NCI-H1048 (cell line): ENCODE measurements around the gene ZMIZ1.

Experiments
- DNase-seq: peaks from one replicate; lab custom pipeline; 2025; lab: John Stamatoyannopoulos, UW

ZMIZ1 gene

GRCh38 chr10:79097021-79097872 is 28.5 kb downstream of the ZMIZ1 start:
- no peak for DNase-seq

- no peak for DNase-seq
These were observed 29.3 kb downstream of the ZMIZ1 start for GRCh38 chr10:79098061-79098460.

DNA sequence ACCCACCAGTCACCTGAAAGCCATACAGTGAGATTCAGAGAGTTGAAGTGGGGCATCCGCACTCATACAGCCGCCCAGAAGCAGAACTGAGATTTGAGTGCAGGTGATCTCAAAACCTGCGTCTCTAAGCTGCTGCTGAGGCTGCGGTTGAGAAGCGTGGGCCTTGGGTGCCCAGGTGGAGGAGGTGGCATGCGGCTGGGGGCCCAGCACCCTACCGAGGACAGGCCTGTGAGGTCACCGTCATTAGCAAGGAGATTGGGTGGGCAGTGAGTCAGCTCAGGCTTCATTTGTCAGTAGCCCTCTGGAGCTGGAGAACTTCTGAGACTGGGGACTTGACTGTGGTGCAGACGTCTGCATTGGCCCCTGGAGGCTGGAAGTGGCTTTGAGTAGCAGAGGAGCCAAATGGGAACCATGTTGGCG is 29.8 kb downstream of the ZMIZ1 start:
- no peak for DNase-seq

DNA sequence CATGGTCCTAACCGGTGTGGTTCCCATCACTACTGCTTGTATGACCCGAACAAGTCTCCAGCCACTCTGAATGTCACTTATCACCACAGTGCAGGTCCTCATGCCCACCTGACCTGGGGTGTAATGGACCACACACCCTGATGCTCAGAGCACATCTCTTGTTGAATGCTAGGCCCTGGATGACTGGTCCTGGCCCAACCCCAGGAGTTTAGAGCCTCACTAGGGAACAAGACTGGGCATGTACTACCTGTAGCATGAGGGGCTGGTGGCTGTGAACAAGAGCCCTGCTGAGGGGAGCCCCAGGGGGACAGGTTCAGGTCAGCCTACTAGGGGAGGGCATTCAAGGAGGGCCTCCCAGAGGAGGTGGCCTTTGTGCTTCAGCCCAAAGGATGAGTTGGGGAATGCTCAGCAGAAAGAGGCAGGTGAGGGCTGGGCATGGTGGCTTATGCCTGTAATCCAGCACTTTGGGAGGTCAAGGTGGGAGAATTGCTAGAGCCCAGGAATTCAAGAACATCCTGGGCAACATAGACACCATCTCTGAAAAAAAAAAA is 31.2 kb downstream of the ZMIZ1 start:
- DNase-seq: no peak

- no peak for DNase-seq
These were observed 32.0 kb downstream of the ZMIZ1 start for GRCh38 chr10:79100771-79101170.

DNA sequence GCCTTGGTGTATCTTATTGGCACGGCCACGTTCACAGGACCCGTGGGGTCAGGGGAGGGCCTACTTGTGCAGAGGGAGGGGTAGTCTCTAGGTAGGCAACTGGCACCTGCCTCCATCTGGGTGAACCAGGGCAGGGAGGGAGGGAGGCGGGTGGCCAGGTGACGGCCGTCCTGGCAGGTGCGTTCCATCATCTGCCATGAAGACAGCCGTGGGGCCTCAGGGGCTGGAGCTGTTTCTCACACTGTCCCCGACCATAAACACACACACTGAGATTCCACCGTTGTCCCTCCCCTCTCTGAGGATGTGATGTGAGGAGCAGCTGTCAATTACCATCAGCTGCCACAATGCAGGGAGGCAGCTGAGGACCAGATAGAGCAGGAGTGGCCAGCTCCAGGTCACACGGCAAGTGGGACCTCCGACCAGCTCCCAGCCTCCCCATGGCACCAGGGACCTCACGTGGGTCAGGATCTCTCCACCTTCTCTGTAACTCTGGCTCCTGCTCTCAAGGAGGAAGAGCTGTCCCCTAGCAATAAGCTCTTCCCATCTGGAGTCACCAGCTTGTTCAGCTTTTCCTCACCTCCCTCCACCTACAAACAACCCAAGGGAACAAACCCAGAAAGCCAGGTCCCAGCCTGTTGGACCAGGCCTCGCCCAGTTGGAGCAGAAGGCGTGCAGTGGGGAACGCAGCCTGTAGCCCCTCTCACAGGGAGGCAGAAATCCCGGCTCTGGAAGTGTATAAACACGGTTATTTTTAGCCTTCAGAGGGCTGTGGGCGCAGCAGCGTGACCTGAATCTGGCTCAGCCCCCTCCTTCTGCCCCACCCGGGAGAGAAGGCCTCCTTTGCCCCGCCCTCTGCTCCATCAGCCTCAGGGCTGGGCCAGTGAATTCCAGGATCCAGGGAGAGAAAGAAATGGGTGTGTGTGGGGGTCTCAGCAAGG is 33.1 kb downstream of the ZMIZ1 start:
- no peak for DNase-seq

DNA sequence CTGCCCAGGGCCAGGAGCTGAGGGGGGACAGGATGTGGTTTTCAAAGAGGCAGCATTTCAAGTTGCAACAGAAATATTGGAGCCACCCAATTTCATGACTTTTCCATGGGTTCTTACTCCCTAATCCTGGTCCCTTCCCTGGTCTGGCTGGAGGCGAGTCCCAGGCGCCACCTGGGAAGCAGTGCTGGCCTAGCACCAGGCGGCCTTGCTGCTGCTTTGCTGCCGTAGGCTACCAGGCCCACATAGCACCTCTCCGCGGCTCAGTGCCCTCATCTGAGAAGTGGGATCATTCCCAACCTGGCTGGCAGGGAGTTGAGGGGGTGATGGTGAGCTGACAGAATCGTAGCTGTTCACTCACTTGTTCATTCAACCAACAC is 33.7 kb downstream of the ZMIZ1 start:
- no peak for DNase-seq

GRCh38 chr10:79103129-79103528 is 34.4 kb downstream of the ZMIZ1 start:
- DNase-seq: no peak

- DNase-seq: no peak
These were observed 34.8 kb downstream of the ZMIZ1 start for GRCh38 chr10:79103585-79103984.

GRCh38 chr10:79105150-79105739 is 36.5 kb downstream of the ZMIZ1 start:
- DNase-seq: no peak

DNA sequence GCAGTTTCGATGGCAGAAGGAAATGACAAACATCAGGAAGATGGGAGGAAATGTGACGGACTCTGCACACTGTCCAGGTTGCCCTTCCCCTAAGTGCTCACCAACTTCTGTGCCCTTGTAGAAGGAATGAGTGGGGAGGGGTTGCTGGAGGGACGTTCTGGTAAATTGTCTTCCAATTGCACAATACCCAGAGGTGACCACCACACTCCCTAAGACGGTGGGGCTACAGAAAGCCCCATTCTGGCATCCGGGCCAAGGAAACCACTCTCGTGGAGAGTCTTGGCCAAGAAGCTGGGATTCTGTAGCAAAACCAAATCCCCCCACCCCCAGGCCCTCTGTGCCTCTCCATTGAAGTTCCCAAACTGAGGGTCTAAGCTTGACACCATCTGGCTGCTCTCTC is 37.1 kb downstream of the ZMIZ1 start:
- DNase-seq: no peak

GRCh38 chr10:79106256-79107050 is 37.7 kb downstream of the ZMIZ1 start:
- no peak for DNase-seq

GRCh38 chr10:79107736-79108264 is 39.0 kb downstream of the ZMIZ1 start:
- no peak for DNase-seq

- no peak for DNase-seq
These were observed 40.0 kb downstream of the ZMIZ1 start for GRCh38 chr10:79108728-79109127.

- no peak for DNase-seq
These were observed 42.7 kb downstream of the ZMIZ1 start for GRCh38 chr10:79111427-79111826.

DNA sequence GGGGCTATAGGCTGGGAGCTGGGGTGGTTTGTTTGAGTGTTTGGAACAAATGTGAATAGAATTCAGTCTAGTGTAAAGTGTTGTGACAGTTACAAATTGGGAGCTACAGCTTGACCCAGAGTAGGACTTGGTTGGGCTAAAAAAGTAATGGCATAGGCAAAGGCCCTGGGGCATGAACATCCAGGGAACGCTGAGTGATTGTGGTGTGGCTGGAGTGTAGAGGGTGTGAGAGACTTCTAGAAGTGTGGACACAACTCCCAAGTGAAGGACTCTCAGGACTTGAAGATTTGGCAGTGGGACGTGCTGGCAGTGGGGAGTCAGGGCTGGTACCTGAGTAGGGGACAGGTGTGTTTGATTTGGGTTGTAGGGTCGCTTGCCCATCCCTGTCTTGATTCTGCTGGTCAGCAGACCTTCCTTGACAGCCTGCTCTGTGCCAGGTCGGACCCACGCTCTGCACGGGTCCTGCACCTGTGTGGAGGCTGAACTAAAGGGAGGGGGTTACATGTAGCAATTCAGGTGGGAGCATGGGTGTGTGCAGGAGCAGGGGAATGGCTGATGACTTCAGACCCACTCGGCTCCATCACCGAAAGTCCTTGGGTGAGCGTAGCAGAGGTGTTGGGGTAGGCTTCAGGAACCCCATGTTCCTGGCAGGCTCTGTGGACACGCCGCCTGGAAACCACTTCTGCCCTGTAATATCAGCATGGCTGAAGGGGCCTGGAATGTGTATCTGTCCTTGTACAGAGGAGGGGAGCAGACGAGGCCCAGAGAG is 43.3 kb downstream of the ZMIZ1 start:
- DNase-seq: no peak

GRCh38 chr10:79112881-79113431 is 44.2 kb downstream of the ZMIZ1 start:
- no peak for DNase-seq

DNA sequence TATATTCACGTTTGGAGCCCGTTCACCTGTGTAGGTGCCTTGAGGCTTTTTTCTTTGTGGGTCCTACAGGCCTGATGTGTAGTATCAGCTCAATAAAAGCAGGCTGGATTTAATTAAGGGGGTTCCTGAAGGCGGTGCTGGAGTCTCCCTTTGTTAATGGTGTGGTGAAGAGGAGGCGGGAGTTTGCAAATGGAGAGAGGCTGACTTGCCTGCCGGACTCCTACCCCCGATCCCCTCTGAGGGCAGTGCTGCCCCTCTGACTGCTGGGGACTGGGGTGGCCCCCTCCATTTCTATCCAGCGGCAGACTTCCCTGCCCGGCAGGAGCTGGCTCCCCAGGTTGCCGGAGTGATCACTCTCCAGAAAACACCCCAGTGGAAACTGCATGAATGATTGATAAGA is 45.1 kb downstream of the ZMIZ1 start:
- DNase-seq: no peak

DNA sequence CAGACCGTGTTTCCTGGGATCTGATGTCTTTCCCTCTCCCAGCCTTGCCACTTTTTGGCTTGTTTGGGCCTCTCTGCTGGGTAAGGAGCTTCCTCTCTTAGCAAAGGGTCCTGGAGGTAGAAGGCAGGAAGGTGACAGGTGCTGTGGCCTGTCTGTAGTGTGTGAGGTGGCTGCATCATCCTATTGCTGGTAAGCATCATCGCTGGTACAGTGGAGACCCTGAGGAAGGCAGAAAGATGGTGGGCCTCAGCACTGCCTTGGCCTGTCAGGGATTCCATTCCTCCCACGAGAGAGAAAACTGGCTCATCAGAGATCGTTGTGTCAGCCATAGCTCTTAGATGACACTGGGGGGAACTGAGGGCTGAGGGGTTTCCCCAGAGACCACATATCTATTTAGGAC is 46.5 kb downstream of the ZMIZ1 start:
- DNase-seq: no peak

GRCh38 chr10:79116368-79116767 is 47.6 kb downstream of the ZMIZ1 start:
- no peak for DNase-seq
